Neural crest cell (in vitro differentiated cells): ENCODE measurements around the gene RAP2B. TPM values are rescaled to one million over a fixed set of nuclear protein-coding genes. Genes with fewer than 3 reads are reported as not detected.

ENCODE experiments used
- DNase-seq: peaks from one replicate; pipeline ENCODE4 v3.0.0; 2021; ENCODE audit warnings: low read depth, mixed read lengths, low spot score
- H3K27ac Mint-ChIP-seq: one replicate; pipeline ENCODE4 v1.8.0; 2021; ENCODE audit warnings: mild to moderate bottlenecking, mixed read lengths; ENCODE audit not compliant: unreplicated experiment
- H3K27me3 Mint-ChIP-seq: 2 replicates; pipeline ENCODE4 v1.8.0; 2021; ENCODE audit warnings: low read depth, mild to moderate bottlenecking, mixed read lengths
- H3K36me3 Mint-ChIP-seq: 2 replicates; pipeline ENCODE4 v1.8.0; 2021; ENCODE audit warnings: low read depth, mild to moderate bottlenecking, mixed read lengths
- H3K4me1 Mint-ChIP-seq: 2 replicates; pipeline ENCODE4 v1.8.0; 2021; ENCODE audit warnings: mixed read lengths
- H3K4me3 Mint-ChIP-seq: one replicate; pipeline ENCODE4 v1.8.0; 2021; ENCODE audit warnings: mild to moderate bottlenecking, mixed read lengths
- H3K9me3 Mint-ChIP-seq: 2 replicates; pipeline ENCODE4 v1.8.0; 2021; ENCODE audit warnings: mixed read lengths
- CTCF ChIP-seq: fragments of 200-600 bp; sonication (generic); conservative IDR thresholded peaks from 2 replicates; pipeline ENCODE4 v1.5.0; 2021; ENCODE audit warnings: antibody characterized with exemption, mild to moderate bottlenecking
- total RNA-seq: library from RNA; stranded (reverse); gene quantifications from 2 replicates; pipeline ENCODE4 v1.2.1, GENCODE V29; 2021

Gene RAP2B
- total RNA-seq, 1 donor from 2014 or later = 14.4 TPM

- TF ChIP-seq CTCF = no peak
- H3K27me3 Mint-ChIP-seq = no peaks in the 10 kb centered on the region
- peak; percentile 34 for DNase-seq
- H3K4me1 Mint-ChIP-seq = peaks cover 46% of the 10 kb centered on the region
- peak overlapping the region; percentile 98 for H3K27ac Mint-ChIP-seq
- no peaks in the 10 kb centered on the region for H3K9me3 Mint-ChIP-seq
- no peaks in the 10 kb centered on the region for H3K36me3 Mint-ChIP-seq
- H3K4me3 Mint-ChIP-seq = peak overlapping the region; percentile 95
These were observed 727 bp downstream of the RAP2B start for GRCh38 chr3:153162513-153163392.

- peaks cover 46% of the 10 kb centered on the region for H3K4me1 Mint-ChIP-seq
- TF ChIP-seq CTCF = no peak
- peak overlapping the region; percentile 98 for H3K27ac Mint-ChIP-seq
- H3K4me3 Mint-ChIP-seq = peak overlapping the region; percentile 95
- DNase-seq = no peak
- H3K36me3 Mint-ChIP-seq = no peaks in the 10 kb centered on the region
- no peaks in the 10 kb centered on the region for H3K27me3 Mint-ChIP-seq
- H3K9me3 Mint-ChIP-seq = no peaks in the 10 kb centered on the region
These were observed 1.3 kb downstream of the RAP2B start for GRCh38 chr3:153163393-153163724.

DNA sequence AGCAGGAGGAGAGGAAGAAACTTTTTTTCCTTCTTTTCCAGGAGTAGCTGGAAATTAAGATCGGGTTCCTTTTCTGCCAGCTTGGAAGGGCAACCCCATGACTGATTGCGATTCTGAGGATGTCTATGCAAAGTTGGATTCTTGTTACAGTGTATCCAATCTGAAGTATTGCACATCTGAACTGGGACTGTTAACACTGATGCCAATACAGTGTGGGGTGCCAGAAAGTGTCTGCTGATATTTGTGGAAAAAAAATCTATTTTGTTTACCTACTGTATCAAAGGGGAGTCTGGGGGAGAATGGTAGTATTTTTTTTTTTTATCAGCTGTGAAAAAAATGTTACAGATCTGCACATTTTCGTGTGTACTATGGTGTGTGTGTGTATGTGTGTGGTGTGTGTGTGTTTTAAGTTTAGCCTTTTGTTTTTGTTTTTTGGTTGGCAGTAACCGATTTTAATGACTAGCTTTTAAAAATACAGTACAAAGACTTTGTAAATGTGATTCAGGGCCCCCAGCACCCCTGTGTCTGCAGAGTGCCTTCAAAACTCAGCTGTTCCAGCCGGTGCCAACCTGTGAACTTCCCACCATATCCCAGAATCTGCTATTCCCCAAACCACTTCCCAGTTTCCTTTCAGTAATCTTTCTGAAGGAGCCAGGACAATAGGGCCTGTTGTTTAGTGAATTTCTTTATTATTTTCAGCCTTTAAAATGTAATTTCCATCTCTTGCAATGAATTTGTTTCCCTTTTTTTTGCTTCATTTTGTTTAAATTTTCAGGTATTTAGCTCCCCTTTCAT lies 1.9 kb downstream of the RAP2B start:
- no peak for DNase-seq
- Mint-ChIP-seq H3K27ac (no peak overlapping the region), H3K4me1 (peaks cover 46% of the 10 kb centered on the region), H3K27me3 (no peaks in the 10 kb centered on the region), H3K9me3 (no peaks in the 10 kb centered on the region), H3K4me3 (peak overlapping the region; percentile 95), H3K36me3 (no peaks in the 10 kb centered on the region)
- TF ChIP-seq CTCF = no peak

GRCh38 chr3:153165261-153165681 lies 3.2 kb downstream of the RAP2B start:
- peak overlapping the region; percentile 95 for H3K4me3 Mint-ChIP-seq
- H3K4me1 Mint-ChIP-seq = peaks cover 44% of the 10 kb centered on the region
- no peaks in the 10 kb centered on the region for H3K27me3 Mint-ChIP-seq
- H3K9me3 Mint-ChIP-seq = no peaks in the 10 kb centered on the region
- DNase-seq = no peak
- no peak overlapping the region for H3K27ac Mint-ChIP-seq
- H3K36me3 Mint-ChIP-seq = no peaks in the 10 kb centered on the region
- TF ChIP-seq CTCF = peak; percentile 50

DNA sequence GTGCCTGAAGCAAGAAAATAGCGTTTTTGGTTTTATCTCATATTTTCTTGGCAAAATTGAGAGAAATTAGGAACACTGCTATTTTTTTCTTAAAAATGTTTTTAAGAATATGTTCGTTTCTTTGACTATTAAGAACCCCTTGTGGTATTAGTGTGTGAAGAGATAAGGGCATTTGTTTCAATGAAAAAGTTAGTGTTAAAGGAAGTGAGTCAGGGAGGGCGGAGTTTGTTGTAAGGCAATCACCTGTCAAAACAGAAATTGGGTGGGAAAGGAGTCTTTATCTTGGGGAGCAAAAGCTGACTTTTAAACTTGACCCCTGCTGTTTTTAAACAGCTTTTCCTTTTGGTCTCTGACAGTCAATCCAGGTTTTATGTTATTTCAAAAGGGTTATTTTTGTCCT lies 4.2 kb downstream of the RAP2B start:
- no peak for DNase-seq
- H3K27me3 Mint-ChIP-seq = no peaks in the 10 kb centered on the region
- peaks cover 38% of the 10 kb centered on the region for H3K4me1 Mint-ChIP-seq
- no peaks in the 10 kb centered on the region for H3K36me3 Mint-ChIP-seq
- H3K9me3 Mint-ChIP-seq = no peaks in the 10 kb centered on the region
- TF ChIP-seq CTCF = no peak
- no peak overlapping the region for H3K27ac Mint-ChIP-seq
- H3K4me3 Mint-ChIP-seq = peak overlapping the region; percentile 95
